CD4-positive, CD25-positive, alpha-beta regulatory T cell (primary cell): ENCODE measurements around the gene HSD17B8. TPM values are rescaled to one million over a fixed set of nuclear protein-coding genes. Genes with fewer than 3 reads are reported as not detected.

ENCODE experiments used
- ATAC-seq, 2 donors: fragments of 150-1000 bp; cut with Tn5 transposase; one replicate each; pipeline ENCODE4 v1.10.0; 2021; ENCODE audit warnings: low read depth in 2 of 2, moderate number of reproducible peaks in 2 of 2, moderate library complexity in 1 of 2
- DNase-seq, 3 donors: peaks; one replicate each; pipeline versions ENCODE4 v3.0.0 to v3.0.0-alpha.2; 2012 to 2022; ENCODE audit warnings: mixed read lengths in 1 of 3
- H3K27ac ChIP-seq: one replicate; pipeline ENCODE4 v1.7.0; 2013; ENCODE audit warnings: mild to moderate bottlenecking, low read length; ENCODE audit not compliant: insufficient read depth, poor library complexity, severe bottlenecking
- H3K27me3 ChIP-seq: one replicate; pipeline ENCODE4 v1.7.0; 2013; ENCODE audit warnings: low read length; ENCODE audit not compliant: control insufficient read depth, insufficient read depth
- H3K36me3 ChIP-seq: one replicate; pipeline ENCODE4 v1.7.0; 2013; ENCODE audit warnings: mild to moderate bottlenecking, low read length, moderate library complexity; ENCODE audit not compliant: control insufficient read depth, insufficient read depth
- H3K4me1 ChIP-seq: 2 replicates; pipeline ENCODE4 v1.7.0; 2013; ENCODE audit warnings: mild to moderate bottlenecking, low read length; ENCODE audit not compliant: insufficient read depth, control insufficient read depth, poor library complexity, severe bottlenecking
- H3K4me3 ChIP-seq: one replicate; pipeline ENCODE4 v1.7.0; 2013; ENCODE audit warnings: low read depth, mild to moderate bottlenecking, low read length, moderate library complexity
- H3K9me3 ChIP-seq, 2 experiments: 1 replicate in 1 of 2; 2 replicates in 1 of 2; pipeline ENCODE4 v1.7.0; 2013; ENCODE audit warnings: low read length in 2 of 2, mild to moderate bottlenecking in 1 of 2, moderate library complexity in 1 of 2; ENCODE audit not compliant: control insufficient read depth in 2 of 2
- H3K27ac Mint-ChIP-seq, 3 donors: one replicate each; pipeline ENCODE4 v1.8.0; 2020 to 2022; ENCODE audit warnings: mild to moderate bottlenecking in 3 of 3, mixed read lengths in 3 of 3, moderate library complexity in 2 of 3
- H3K27me3 Mint-ChIP-seq: one replicate; pipeline ENCODE4 v1.8.0; 2022; ENCODE audit warnings: mild to moderate bottlenecking, mixed read lengths
- H3K36me3 Mint-ChIP-seq: one replicate; pipeline ENCODE4 v1.8.0; 2020; ENCODE audit warnings: mixed read lengths
- H3K4me1 Mint-ChIP-seq, 4 donors: one replicate each; pipeline ENCODE4 v1.8.0; 2020 to 2022; ENCODE audit warnings: mixed read lengths in 4 of 4, mild to moderate bottlenecking in 1 of 4
- H3K4me3 Mint-ChIP-seq, 4 donors: one replicate each; pipeline ENCODE4 v1.8.0; 2020 to 2022; ENCODE audit warnings: mild to moderate bottlenecking in 4 of 4, mixed read lengths in 4 of 4, moderate library complexity in 3 of 4
- H3K9me3 Mint-ChIP-seq, 7 donors: one replicate each; pipeline ENCODE4 v1.8.0; 2020 to 2022; ENCODE audit warnings: mixed read lengths in 7 of 7, mild to moderate bottlenecking in 3 of 7, moderate library complexity in 2 of 7
- polyA plus RNA-seq, 4 donors: library from polyadenylated mRNA; unstranded; fragments of 300-500 nt; fragmentation: Illumina TruSeq; gene quantifications; one replicate each; pipeline ENCODE4 v1.2.3, GENCODE V29; 2021
- total RNA-seq: library from RNA; stranded (reverse); gene quantifications from one replicate; pipeline ENCODE4 v1.2.3, GENCODE V29; 2022

Gene HSD17B8
- total and polyA plus RNA-seq, 5 donors from 2014 or later: 8.8 to 53.9 (median 38.3) TPM

DNA sequence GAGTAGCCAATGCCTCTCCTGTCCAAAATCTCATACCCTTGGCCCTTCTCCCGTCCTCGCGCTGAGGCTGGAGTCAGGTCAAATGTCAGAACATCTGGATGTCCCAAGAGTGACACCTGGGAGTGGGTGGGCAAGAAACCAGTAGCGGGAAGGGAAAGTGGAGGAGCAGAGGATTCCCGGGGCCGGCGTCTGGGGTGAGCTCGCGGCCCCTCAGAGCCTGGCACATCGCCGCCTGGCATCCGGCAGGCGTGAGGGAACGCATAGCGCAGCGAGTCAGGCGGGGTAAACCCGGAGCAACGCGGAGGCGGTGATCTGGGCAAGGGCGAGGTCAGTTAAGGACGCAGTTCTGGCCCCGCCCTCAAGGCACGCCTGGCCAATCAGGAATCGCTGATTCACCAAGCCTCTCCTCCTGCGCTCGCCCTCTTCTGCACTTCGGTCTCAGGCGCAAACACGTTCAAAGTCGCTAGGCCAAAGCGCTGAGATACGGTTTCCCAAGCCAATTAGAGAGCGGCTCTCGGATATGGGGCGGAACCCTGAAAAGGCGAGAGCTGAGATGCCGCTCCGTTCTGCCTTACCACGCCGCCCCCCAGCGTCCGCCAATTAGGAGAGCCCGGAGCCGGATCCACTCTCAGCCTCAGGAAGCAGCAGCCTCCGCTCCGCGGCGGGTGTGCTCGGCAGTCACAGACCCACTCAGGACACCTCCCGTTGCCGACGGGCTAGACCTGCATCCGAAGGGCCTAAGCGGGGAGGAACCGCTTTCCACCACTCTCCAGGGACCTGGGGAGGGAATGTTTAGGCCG lies 44.7 kb downstream of the HSD17B8 start:
- Histone ChIP-seq H3K4me1 (peaks cover 27% of the 10 kb centered on the region), H3K27ac (peak overlapping the region; percentile 97), H3K9me3 (no peaks in the 10 kb centered on the region), H3K27me3 (no peaks in the 10 kb centered on the region), H3K36me3 (peaks cover 8% of the 10 kb centered on the region), H3K4me3 (peak overlapping the region; percentile 89)
- peak overlapping the region; percentile 88 to 98 (median 90) for H3K4me3 Mint-ChIP-seq
- DNase-seq (peak; percentile 95 to 100 (median 96)), ATAC-seq (peak; percentile 89 to 92)
- no peaks in the 10 kb centered on the region for H3K27me3 Mint-ChIP-seq
- peak overlapping the region; percentile 92 to 97 (median 97) for H3K27ac Mint-ChIP-seq
- peaks cover 17% of the 10 kb centered on the region for H3K36me3 Mint-ChIP-seq
- H3K4me1 Mint-ChIP-seq: peaks cover 14 to 40% (median 26%) of the 10 kb centered on the region in 4 donors
- no peaks in the 10 kb centered on the region for H3K9me3 Mint-ChIP-seq

- H3K27me3 Mint-ChIP-seq: no peaks in the 10 kb centered on the region
- H3K36me3 Mint-ChIP-seq: peaks cover 17% of the 10 kb centered on the region
- peak overlapping the region; percentile 88 to 98 (median 90) for H3K4me3 Mint-ChIP-seq
- no peaks in the 10 kb centered on the region for H3K27me3 ChIP-seq
- peaks cover 14 to 40% (median 27%) of the 10 kb centered on the region in 4 donors for H3K4me1 Mint-ChIP-seq
- H3K27ac ChIP-seq: peak overlapping the region; percentile 97
- DNase-seq (no peak), ATAC-seq (no peak)
- peaks cover 27% of the 10 kb centered on the region for H3K4me1 ChIP-seq
- H3K4me3 ChIP-seq: peak overlapping the region; percentile 89
- H3K27ac Mint-ChIP-seq: peak overlapping the region; percentile 92 to 97 (median 97)
- H3K9me3 ChIP-seq: no peaks in the 10 kb centered on the region
- H3K9me3 Mint-ChIP-seq: no peaks in the 10 kb centered on the region
- H3K36me3 ChIP-seq: peaks cover 8% of the 10 kb centered on the region
Observed at GRCh38 chr6:33249732-33250630, 45.5 kb downstream of the HSD17B8 start.

GRCh38 chr6:33250731-33251130 lies 46.3 kb downstream of the HSD17B8 start:
- H3K4me3 ChIP-seq: no peak overlapping the region
- H3K27ac ChIP-seq: peak overlapping the region; percentile 97
- Mint-ChIP-seq H3K36me3 (peaks cover 17% of the 10 kb centered on the region), H3K27me3 (no peaks in the 10 kb centered on the region), H3K4me3 (peak overlapping the region; percentile 32 to 91 (median 63)), H3K9me3 (no peaks in the 10 kb centered on the region), H3K4me1 (peaks cover 14 to 40% (median 27%) of the 10 kb centered on the region in 4 donors), H3K27ac (peak overlapping the region in 2 of 3 donors; percentile 97)
- ATAC-seq (no peak), DNase-seq (no peak)
- H3K36me3 ChIP-seq: peaks cover 8% of the 10 kb centered on the region
- no peaks in the 10 kb centered on the region for H3K27me3 ChIP-seq
- H3K4me1 ChIP-seq: peaks cover 27% of the 10 kb centered on the region
- no peaks in the 10 kb centered on the region for H3K9me3 ChIP-seq

- peak overlapping the region; percentile 37 to 97 (median 80) for H3K27ac Mint-ChIP-seq
- ATAC-seq (no peak), DNase-seq (no peak)
- no peaks in the 10 kb centered on the region for H3K9me3 Mint-ChIP-seq
- H3K27me3 Mint-ChIP-seq: no peaks in the 10 kb centered on the region
- no peaks in the 10 kb centered on the region for H3K27me3 ChIP-seq
- H3K4me3 ChIP-seq: no peak overlapping the region
- peak overlapping the region in 3 of 4 donors; percentile 1 to 22 (median 1) for H3K4me3 Mint-ChIP-seq
- peaks cover 27% of the 10 kb centered on the region for H3K4me1 ChIP-seq
- H3K4me1 Mint-ChIP-seq: peaks cover 14 to 40% (median 27%) of the 10 kb centered on the region in 4 donors
- H3K36me3 ChIP-seq: peaks cover 8% of the 10 kb centered on the region
- no peaks in the 10 kb centered on the region for H3K9me3 ChIP-seq
- H3K36me3 Mint-ChIP-seq: peaks cover 17% of the 10 kb centered on the region
- no peak overlapping the region for H3K27ac ChIP-seq
Observed at GRCh38 chr6:33251395-33252012, 47.0 kb downstream of the HSD17B8 start.

DNA sequence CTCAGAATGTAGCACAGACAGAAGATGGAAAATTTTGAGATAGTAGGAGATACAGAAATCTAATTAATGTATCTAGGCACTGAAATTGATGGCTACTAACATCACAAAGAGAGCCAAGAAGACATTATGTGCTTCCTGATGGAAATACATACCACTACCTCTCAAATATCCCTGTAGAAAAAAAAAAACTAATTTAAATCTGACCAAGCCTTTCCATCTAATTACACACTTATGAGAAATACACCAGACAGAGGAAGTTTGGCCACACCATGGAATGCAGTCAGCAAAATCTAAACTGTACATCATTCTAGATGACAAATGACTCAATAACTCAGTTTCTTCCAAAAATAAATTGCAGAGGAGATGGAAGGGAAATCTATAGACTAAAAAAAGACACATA lies 48.3 kb downstream of the HSD17B8 start:
- H3K36me3 ChIP-seq: peaks cover 8% of the 10 kb centered on the region
- peak overlapping the region in 1 of 4 donors; percentile 38 for H3K4me3 Mint-ChIP-seq
- no peaks in the 10 kb centered on the region for H3K27me3 Mint-ChIP-seq
- no peak overlapping the region for H3K27ac Mint-ChIP-seq
- H3K4me1 ChIP-seq: peaks cover 27% of the 10 kb centered on the region
- no peaks in the 10 kb centered on the region for H3K9me3 Mint-ChIP-seq
- peaks cover 18% of the 10 kb centered on the region for H3K36me3 Mint-ChIP-seq
- H3K4me3 ChIP-seq: no peak overlapping the region
- no peak overlapping the region for H3K27ac ChIP-seq
- peaks cover 14 to 40% (median 27%) of the 10 kb centered on the region in 4 donors for H3K4me1 Mint-ChIP-seq
- DNase-seq (no peak), ATAC-seq (no peak)
- no peaks in the 10 kb centered on the region for H3K9me3 ChIP-seq
- no peaks in the 10 kb centered on the region for H3K27me3 ChIP-seq

- no peak overlapping the region for H3K4me3 Mint-ChIP-seq
- no peak overlapping the region for H3K27ac Mint-ChIP-seq
- Histone ChIP-seq H3K4me3 (no peak overlapping the region), H3K27ac (no peak overlapping the region), H3K27me3 (no peaks in the 10 kb centered on the region), H3K36me3 (peaks cover 18% of the 10 kb centered on the region), H3K9me3 (no peaks in the 10 kb centered on the region), H3K4me1 (peaks cover 11% of the 10 kb centered on the region)
- H3K9me3 Mint-ChIP-seq: no peaks in the 10 kb centered on the region
- no peaks in the 10 kb centered on the region for H3K27me3 Mint-ChIP-seq
- no peak for ATAC-seq
- peaks cover 9 to 31% (median 20%) of the 10 kb centered on the region in 4 donors for H3K4me1 Mint-ChIP-seq
- no peak for DNase-seq
- H3K36me3 Mint-ChIP-seq: peaks cover 19% of the 10 kb centered on the region
Observed at GRCh38 chr6:33254591-33254990, 50.1 kb downstream of the HSD17B8 start.
